H1 (cell line): ENCODE measurements around the gene MMEL1. TPM values are rescaled to one million over a fixed set of nuclear protein-coding genes. Genes with fewer than 3 reads are reported as not detected.

Source experiments
- CTCF ChIA-PET: fragments of 300-600 bp; sonication (Branson Sonifier 250); formaldehyde crosslinking; loops from one replicate; lab custom pipeline; 2021; ENCODE audit not compliant: partially characterized antibody; lab: Charles Lee
- POLR2A ChIA-PET: fragments of 300-600 bp; sonication (Branson Sonifier 250); formaldehyde crosslinking; loops from one replicate; lab custom pipeline; 2021; ENCODE audit warnings: inconsistent platforms; ENCODE audit not compliant: partially characterized antibody; lab: Charles Lee
- DNase-seq, 2 experiments: peaks; one replicate each; pipeline versions ENCODE4 v3.0.0 to v3.0.0-alpha.2; 2010 to 2022; ENCODE audit warnings: low spot score in 2 of 2, low read depth in 1 of 2, mixed read lengths in 1 of 2
- FAIRE-seq: peaks from 2 replicates; lab custom pipeline; 2011; peaks lifted over from hg19 to GRCh38; lab: Jason Lieb, UNC
- H2AFZ ChIP-seq: 2 replicates; pipeline ENCODE4 v1.8.1; 2012; ENCODE audit warnings: low read length, inconsistent platforms
- H2AK5ac ChIP-seq: 2 replicates; pipeline ENCODE4 v1.6.1; 2013; ENCODE audit warnings: low read depth, low read length
- H2BK120ac ChIP-seq: replicated peaks from 2 replicates; pipeline ENCODE3; 2013; ENCODE audit warnings: low read depth, low read length, inconsistent platforms
- H2BK12ac ChIP-seq: 2 replicates; pipeline ENCODE4 v1.6.1; 2013; ENCODE audit warnings: low read depth, low read length
- H2BK15ac ChIP-seq: 2 replicates; pipeline ENCODE4 v1.6.1; 2013; ENCODE audit warnings: low read length
- H2BK20ac ChIP-seq: 2 replicates; pipeline ENCODE4 v1.6.1; 2013; ENCODE audit warnings: low read length
- H2BK5ac ChIP-seq: 2 replicates; pipeline ENCODE4 v1.6.1; 2013; ENCODE audit warnings: low read depth, low read length
- H3K14ac ChIP-seq: 2 replicates; pipeline ENCODE4 v1.6.1; 2013; ENCODE audit warnings: inconsistent platforms; ENCODE audit not compliant: insufficient read length
- H3K18ac ChIP-seq: 2 replicates; pipeline ENCODE4 v1.6.1; 2013; ENCODE audit warnings: low read length; ENCODE audit errors: extremely low read depth
- H3K23ac ChIP-seq: 2 replicates; pipeline ENCODE4 v1.6.1; 2013; ENCODE audit warnings: inconsistent platforms; ENCODE audit not compliant: insufficient read length
- H3K23me2 ChIP-seq: 2 replicates; pipeline ENCODE4 v1.6.1; 2013; ENCODE audit warnings: low read depth, low read length
- H3K27ac ChIP-seq: 2 replicates; pipeline ENCODE4 v1.6.1; 2011; ENCODE audit warnings: low read depth, low read length, inconsistent platforms
- H3K27me3 ChIP-seq, 4 experiments: replicated peaks in 1 of 4; 1 replicate in 1 of 4; 2 replicates in 3 of 4; pipeline versions ENCODE4 v1.6.1 to v1.8.1; 2011 to 2013; ENCODE audit warnings: low read length in 3 of 4, mild to moderate bottlenecking in 3 of 4, inconsistent platforms in 2 of 4, mixed read lengths in 2 of 4, moderate library complexity in 1 of 4; ENCODE audit not compliant: control insufficient read depth in 3 of 4, insufficient read depth in 3 of 4; ENCODE audit errors: extremely low read depth in 1 of 4
- H3K36me3 ChIP-seq, 4 experiments: 2 replicates each; pipeline versions ENCODE4 v1.6.1 to v1.8.1; 2011 to 2013; ENCODE audit warnings: mild to moderate bottlenecking in 4 of 4, low read length in 3 of 4, moderate library complexity in 2 of 4, control low read depth in 1 of 4, inconsistent platforms in 1 of 4; ENCODE audit not compliant: insufficient read depth in 4 of 4, control insufficient read depth in 2 of 4
- H3K4ac ChIP-seq: replicated peaks from 2 replicates; pipeline ENCODE3; 2013; ENCODE audit warnings: low read length, low read depth, mixed read lengths, inconsistent platforms; ENCODE audit not compliant: insufficient read length
- H3K4me1 ChIP-seq, 4 experiments: replicated peaks in 1 of 4; 1 replicate in 1 of 4; 2 replicates in 3 of 4; pipeline versions ENCODE4 v1.6.1 to v1.8.1; 2011 to 2013; ENCODE audit warnings: low read length in 3 of 4, inconsistent platforms in 2 of 4, mixed read lengths in 1 of 4; ENCODE audit not compliant: insufficient read depth in 4 of 4, control insufficient read depth in 3 of 4
- H3K4me2 ChIP-seq, 2 experiments: 2 replicates each; pipeline versions ENCODE4 v1.6.1 to v1.8.1; 2011 to 2013; ENCODE audit warnings: low read depth in 2 of 2, low read length in 2 of 2, control low read depth in 1 of 2, inconsistent platforms in 1 of 2, mild to moderate bottlenecking in 1 of 2; ENCODE audit not compliant: insufficient read depth in 1 of 2
- H3K4me3 ChIP-seq, 4 experiments: fragments of 200-600, 300-600 bp in 1 of 4; sonication (generic), shearing (Covaris generic), sonication (Bioruptor Twin) in 1 of 4; 2 replicates each; pipeline versions ENCODE4 v1.5.1 to v1.8.1; 2011 to 2016; ENCODE audit warnings: low read length in 4 of 4, low read depth in 3 of 4, control low read depth in 2 of 4, inconsistent platforms in 2 of 4, mild to moderate bottlenecking in 2 of 4, mixed read lengths in 1 of 4, moderate library complexity in 1 of 4; ENCODE audit not compliant: insufficient read depth in 2 of 4; ENCODE audit errors: extremely low read depth in 1 of 4
- H3K56ac ChIP-seq: replicated peaks from 2 replicates; pipeline ENCODE3; 2013; ENCODE audit warnings: low read depth, mild to moderate bottlenecking, mixed read lengths, low read length, inconsistent platforms; ENCODE audit not compliant: insufficient read length
- H3K79me1 ChIP-seq: 2 replicates; pipeline ENCODE4 v1.6.1; 2013; ENCODE audit warnings: low read depth, low read length, control low read depth
- H3K79me2 ChIP-seq, 2 experiments: 2 replicates each; pipeline versions ENCODE4 v1.6.1 to v1.8.1; 2012 to 2013; ENCODE audit warnings: low read length in 2 of 2, mild to moderate bottlenecking in 2 of 2, inconsistent platforms in 1 of 2; ENCODE audit not compliant: insufficient read depth in 2 of 2, control insufficient read depth in 1 of 2
- H3K9ac ChIP-seq, 4 experiments: replicated peaks in 1 of 4; 1 replicate in 1 of 4; 2 replicates in 3 of 4; pipeline versions ENCODE4 v1.6.1 to v1.8.1; 2011 to 2013; ENCODE audit warnings: low read depth in 3 of 4, low read length in 3 of 4, control low read depth in 2 of 4, mild to moderate bottlenecking in 2 of 4, moderate library complexity in 2 of 4, inconsistent platforms in 1 of 4; ENCODE audit errors: extremely low read depth in 1 of 4
- H3K9me3 ChIP-seq, 2 experiments: 2 replicates each; pipeline versions ENCODE4 v1.6.1 to v1.8.1; 2012 to 2013; ENCODE audit warnings: mild to moderate bottlenecking in 2 of 2, moderate library complexity in 2 of 2, control low read depth in 1 of 2, inconsistent platforms in 1 of 2, low read depth in 1 of 2, low read length in 1 of 2, mixed read lengths in 1 of 2; ENCODE audit not compliant: insufficient read depth in 2 of 2
- H4K20me1 ChIP-seq, 2 experiments: replicated peaks in 1 of 2; 2 replicates each; pipeline versions ENCODE3 to v1.8.1; 2011 to 2013; ENCODE audit warnings: inconsistent platforms in 2 of 2, low read length in 2 of 2, mild to moderate bottlenecking in 1 of 2; ENCODE audit not compliant: insufficient read depth in 2 of 2, control insufficient read depth in 1 of 2
- H4K5ac ChIP-seq: 2 replicates; pipeline ENCODE4 v1.6.1; 2013; ENCODE audit warnings: low read length, low read depth, mixed read lengths, inconsistent platforms; ENCODE audit not compliant: insufficient read length
- H4K8ac ChIP-seq: 2 replicates; pipeline ENCODE4 v1.8.0; 2013; ENCODE audit warnings: mild to moderate bottlenecking, moderate library complexity, low read length, inconsistent platforms; ENCODE audit not compliant: insufficient read depth; ENCODE audit errors: extremely low read depth
- H4K91ac ChIP-seq: replicated peaks from 2 replicates; pipeline ENCODE3; 2013; ENCODE audit warnings: low read length, mixed read lengths, inconsistent platforms; ENCODE audit not compliant: insufficient read length
- CBX5 ChIP-seq: fragments of 300-800, 300-1000 bp; sonication (generic); IDR thresholded peaks from 2 replicates; pipeline ENCODE4 v1.7.1; 2016; ENCODE audit warnings: antibody characterized with exemption, low read length, low read depth
- FOSL1 ChIP-seq: IDR thresholded peaks from 2 replicates; pipeline ENCODE4 v1.6.1; 2011; ENCODE audit warnings: mild to moderate bottlenecking, low read depth, low read length, moderate library complexity; ENCODE audit not compliant: insufficient read depth
- SAP30 ChIP-seq: fragments of 300-600 bp; sonication (generic); IDR thresholded peaks from 2 replicates; pipeline ENCODE4 v1.7.1; 2012; ENCODE audit warnings: low read length, moderate library complexity, mild to moderate bottlenecking, inconsistent platforms; ENCODE audit not compliant: insufficient read depth, insufficient replicate concordance
- WGBS, 2 experiments: shearing (Covaris generic) in 1 of 2; methylation state at CpG; one replicate each; pipeline versions ENCODE4 v1.1.6 to v1.1.7; 2013 to 2015; ENCODE audit warnings: low lambda C conversion rate in 2 of 2, mixed read lengths in 2 of 2, inconsistent platforms in 1 of 2, low coverage in 1 of 2, missing lambda C conversion rate in 1 of 2; ENCODE audit not compliant: insufficient replicate concordance in 2 of 2, insufficient coverage in 1 of 2, insufficient read length in 1 of 2; ENCODE audit errors: extremely low coverage in 1 of 2, missing lambda C conversion rate in 1 of 2; 5-methylcytosine and 5-hydroxymethylcytosine counted together
- polyA plus RNA-seq, 7 experiments: library from polyadenylated mRNA; depleted of rRNA in 3 of 7; stranded (reverse) in 5 of 7; unstranded in 2 of 7; fragments of >200 nt in 5 of 7; fragments of 200-250 nt in 2 of 7; gene quantifications; 1 replicate in 5 of 7; 2 replicates in 1 of 7; 4 replicates in 1 of 7; pipeline versions ENCODE4 v1.2.1 to v1.2.3, GENCODE V29; 2011 to 2013; ENCODE audit warnings: missing spikeins in 2 of 7, mixed read lengths in 2 of 7
- total RNA-seq: library from RNA; stranded (reverse); fragmentation: NEBNext Ultra II Directional; extraction: Animal tissue kit (Norgen Biotek cat#: 25700); gene quantifications from 2 replicates; pipeline ENCODE4 v1.2.1, GENCODE V29; 2021
- TF ChIP-seq, protein P1 (sequence below): IDR thresholded peaks from 2 replicates; pipeline ENCODE4 v1.6.1; 2012; ENCODE audit warnings: inconsistent platforms

Gene MMEL1
- total and polyA plus RNA-seq, 2 of the 8 experiments (the other 6 are each of a cell fraction or from before 2014, with no cell fraction given): 0.91 to 1.7 TPM

DNA sequence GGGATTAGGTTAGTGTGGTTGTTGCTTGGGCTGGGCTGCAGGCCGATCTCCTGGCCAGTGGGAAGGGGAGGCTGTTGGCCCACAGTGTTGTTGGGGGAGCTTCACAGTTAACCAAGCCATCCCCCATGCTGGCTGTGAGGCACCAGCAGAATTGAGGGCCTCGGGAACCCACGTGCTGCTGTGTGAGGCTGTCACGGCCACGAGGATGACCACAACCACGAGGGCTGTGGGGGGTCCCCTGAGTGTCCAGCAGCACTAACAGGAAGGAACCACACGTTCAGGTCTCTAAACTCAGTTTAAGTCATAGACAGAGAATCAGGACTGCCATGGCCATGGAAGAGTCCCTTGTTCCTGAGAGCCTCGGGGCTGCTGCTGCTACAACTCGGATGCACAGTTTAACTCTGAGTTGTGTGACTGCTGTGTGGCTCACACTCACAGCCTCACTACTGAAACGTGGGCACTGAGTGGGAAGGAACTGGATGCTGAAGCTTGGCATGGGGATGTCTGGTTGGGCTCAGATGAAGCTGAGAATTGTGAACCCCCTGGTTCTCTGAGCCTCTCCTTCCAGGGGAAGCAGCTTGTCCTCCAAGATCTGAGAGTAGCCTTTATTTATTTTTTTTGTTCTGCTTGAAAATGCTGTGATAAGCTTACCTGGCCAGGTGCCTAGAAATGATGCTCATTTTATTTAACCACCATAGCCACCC, 4.8 kb upstream of the MMEL1 start:
- no peak for TF ChIP-seq SAP30
- no peak for TF ChIP-seq CBX5
- TF ChIP-seq FOSL1: no peak
- TF ChIP-seq, protein P1, sequence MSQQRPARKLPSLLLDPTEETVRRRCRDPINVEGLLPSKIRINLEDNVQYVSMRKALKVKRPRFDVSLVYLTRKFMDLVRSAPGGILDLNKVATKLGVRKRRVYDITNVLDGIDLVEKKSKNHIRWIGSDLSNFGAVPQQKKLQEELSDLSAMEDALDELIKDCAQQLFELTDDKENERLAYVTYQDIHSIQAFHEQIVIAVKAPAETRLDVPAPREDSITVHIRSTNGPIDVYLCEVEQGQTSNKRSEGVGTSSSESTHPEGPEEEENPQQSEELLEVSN: no peak
- TF ChIP-seq, all 59 proteins: peak for 0
- Histone ChIP-seq H3K9me3 (no peaks in the 10 kb centered on the region), H3K36me3 (no peaks in the 10 kb centered on the region), H3K4me1 (peaks cover 3 to 26% (median 20%) of the 10 kb centered on the region in 4 experiments), H3K27ac (no peak overlapping the region), H2BK20ac (no peak overlapping the region), H2BK120ac (no peak overlapping the region), H4K8ac (no peak overlapping the region), H3K79me1 (no peaks in the 10 kb centered on the region), H2AK5ac (no peak overlapping the region), H2BK5ac (no peak overlapping the region), H2BK12ac (no peak overlapping the region), H4K91ac (no peak overlapping the region), H3K23ac (no peak overlapping the region), H3K23me2 (peaks cover 8% of the 10 kb centered on the region; the same call in 1 of the 2 replicates), H4K5ac (no peak overlapping the region), H3K4me3 (no peak overlapping the region), H3K27me3 (peaks cover 0 to 8% (median 4%) of the 10 kb centered on the region in 4 experiments; a peak in 4 of 7 replicates), H3K9ac (no peak overlapping the region), H3K56ac (no peak overlapping the region), H3K79me2 (no peaks in the 10 kb centered on the region; a peak in 1 of 4 replicates), H3K4me2 (no peak overlapping the region), H3K14ac (no peak overlapping the region), H4K20me1 (peaks cover 0 to 7% of the 10 kb centered on the region in 2 experiments), H2AFZ (no peak overlapping the region), H3K4ac (no peak overlapping the region), H2BK15ac (no peak overlapping the region), H3K18ac (no peak overlapping the region)
- FAIRE-seq (no peak), DNase-seq (no peak)
- ChIA-PET POLR2A (no interaction called here), CTCF (interaction anchor here (1.0 kb wide), 1 partner anchor 75 kb away, joined by 3 read pairs; no protein-coding TSS in a partner anchor)
- WGBS, 2 experiments: 86% methylated on average over 10 of the region's 10 CpGs; no CpG with 5 or more reads in 1 of the 2 experiments
